ENCODE results near the gene GPR132.
A peak's percentile ranks its signal among the peaks of the same experiment; 100 is the strongest.

The GPR132 gene

GRCh38 chr14:105046891-105047282 lies 18.3 kb downstream of the GPR132 start:
- DNase-seq, result no peak
- Histone ChIP-seq H3K9me3 (replicated peaks; ENCODE audit: insufficient read depth, low read length) (no peaks in the 10 kb centered on the region), H3K79me2 (ENCODE audit: low read length) (no peaks in the 10 kb centered on the region), H3K4me3 (ENCODE audit: low read length) (no peak overlapping the region), H3F3A (ENCODE audit: insufficient read depth, low read length) (no peaks in the 10 kb centered on the region), H2AFZ (ENCODE audit: low read length) (no peak overlapping the region), H3K9me2 (replicated peaks; ENCODE audit: insufficient read depth, low read length) (no peaks in the 10 kb centered on the region), H3K9ac (ENCODE audit: low read length) (no peak overlapping the region), H3K4me2 (ENCODE audit: low read depth, low read length) (no peak overlapping the region), H3K4me1 (ENCODE audit: low read length) (no peaks in the 10 kb centered on the region), H3K36me3 (replicated peaks; ENCODE audit: insufficient read depth, low read length) (no peaks in the 10 kb centered on the region), H3K27ac (ENCODE audit: low read length) (no peak overlapping the region), H4K20me1 (ENCODE audit: insufficient read depth, low read length) (no peaks in the 10 kb centered on the region), H3K27me3 (replicated peaks; ENCODE audit: insufficient read depth, low read length) (peaks cover 24% of the 10 kb centered on the region)
- TF ChIP-seq EZH2phosphoT487 (IDR thresholded peaks at IDR 0.05; ENCODE audit: low read length), result no peak
- no peak for TF ChIP-seq EZH2 (optimal IDR thresholded peaks at IDR 0.05; ENCODE audit: low read depth, low read length)
- TF ChIP-seq CTCF (IDR thresholded peaks at IDR 0.05; ENCODE audit: low read length), result no peak

- Histone ChIP-seq H3K27ac (ENCODE audit: low read length) (no peak overlapping the region), H3K27me3 (replicated peaks; ENCODE audit: insufficient read depth, low read length) (peaks cover 24% of the 10 kb centered on the region), H3K9me2 (replicated peaks; ENCODE audit: insufficient read depth, low read length) (no peaks in the 10 kb centered on the region), H3K79me2 (ENCODE audit: low read length) (no peaks in the 10 kb centered on the region), H2AFZ (ENCODE audit: low read length) (no peak overlapping the region), H3K4me2 (ENCODE audit: low read depth, low read length) (no peak overlapping the region), H3K9ac (ENCODE audit: low read length) (no peak overlapping the region), H3K36me3 (replicated peaks; ENCODE audit: insufficient read depth, low read length) (no peaks in the 10 kb centered on the region), H3K4me1 (ENCODE audit: low read length) (no peaks in the 10 kb centered on the region), H3K4me3 (ENCODE audit: low read length) (no peak overlapping the region), H3F3A (ENCODE audit: insufficient read depth, low read length) (no peaks in the 10 kb centered on the region), H3K9me3 (replicated peaks; ENCODE audit: insufficient read depth, low read length) (no peaks in the 10 kb centered on the region), H4K20me1 (ENCODE audit: insufficient read depth, low read length) (no peaks in the 10 kb centered on the region)
- TF ChIP-seq CTCF (IDR thresholded peaks at IDR 0.05; ENCODE audit: low read length) (peak; percentile 86), EZH2 (optimal IDR thresholded peaks at IDR 0.05; ENCODE audit: low read depth, low read length) (no peak), EZH2phosphoT487 (IDR thresholded peaks at IDR 0.05; ENCODE audit: low read length) (no peak)
- DNase-seq, result peak; percentile 64
Measured at GRCh38 chr14:105045710-105046326, 19.4 kb downstream of the GPR132 start.

- Histone ChIP-seq H3K27ac (ENCODE audit: low read length) (no peak overlapping the region), H3K4me1 (ENCODE audit: low read length) (no peaks in the 10 kb centered on the region), H3K9me3 (replicated peaks; ENCODE audit: insufficient read depth, low read length) (no peaks in the 10 kb centered on the region), H3K9me2 (replicated peaks; ENCODE audit: insufficient read depth, low read length) (no peaks in the 10 kb centered on the region), H3K36me3 (replicated peaks; ENCODE audit: insufficient read depth, low read length) (no peaks in the 10 kb centered on the region), H3K79me2 (ENCODE audit: low read length) (no peaks in the 10 kb centered on the region), H3K4me3 (ENCODE audit: low read length) (no peak overlapping the region), H3K9ac (ENCODE audit: low read length) (no peak overlapping the region), H3K4me2 (ENCODE audit: low read depth, low read length) (no peak overlapping the region), H4K20me1 (ENCODE audit: insufficient read depth, low read length) (no peaks in the 10 kb centered on the region), H2AFZ (ENCODE audit: low read length) (no peak overlapping the region), H3K27me3 (replicated peaks; ENCODE audit: insufficient read depth, low read length) (peaks cover 24% of the 10 kb centered on the region), H3F3A (ENCODE audit: insufficient read depth, low read length) (no peaks in the 10 kb centered on the region)
- no peak for DNase-seq
- TF ChIP-seq EZH2 (optimal IDR thresholded peaks at IDR 0.05; ENCODE audit: low read depth, low read length) (no peak), CTCF (IDR thresholded peaks at IDR 0.05; ENCODE audit: low read length) (no peak), EZH2phosphoT487 (IDR thresholded peaks at IDR 0.05; ENCODE audit: low read length) (no peak)
Measured at GRCh38 chr14:105043641-105044040, 21.6 kb downstream of the GPR132 start.
